Bronchial epithelial cell (primary cell): Measurements from ENCODE around the gene TCOF1. TPM values are rescaled to one million over a fixed set of nuclear protein-coding genes. Genes with fewer than 3 reads are reported as not detected.
"Not testable (repeated sequence)": the region's sequence is repeated elsewhere in the genome, so short reads cannot be mapped to it uniquely, and the experiment has no call there.

ENCODE experiments used
- DNase-seq: peaks from one replicate; pipeline ENCODE4 v3.0.0-alpha.2; 2010; ENCODE audit warnings: low read depth
- FAIRE-seq: peaks from 2 replicates; lab custom pipeline; 2011; peaks lifted over from hg19 to GRCh38; lab: Jason Lieb, UNC
- H3K27me3 ChIP-seq: 2 replicates; pipeline ENCODE4 v1.5.1; 2011; ENCODE audit warnings: low read length; ENCODE audit not compliant: control insufficient read depth, insufficient read depth
- H3K36me3 ChIP-seq: 2 replicates; pipeline ENCODE4 v1.5.1; 2011; ENCODE audit warnings: low read length; ENCODE audit not compliant: control insufficient read depth, insufficient read depth
- H3K4me3 ChIP-seq: 2 replicates; pipeline ENCODE4 v1.5.1; 2011; ENCODE audit warnings: mild to moderate bottlenecking, low read depth, low read length, control low read depth
- CTCF ChIP-seq: IDR thresholded peaks from 2 replicates; pipeline ENCODE4 v1.5.1; 2011; ENCODE audit warnings: mild to moderate bottlenecking, moderate library complexity, low read length, control low read depth, inconsistent platforms; ENCODE audit not compliant: insufficient read depth, severe bottlenecking
- total RNA-seq: library from RNA; depleted of rRNA; stranded (reverse); fragments of >200 nt; gene quantifications from 2 replicates; pipeline ENCODE4 v1.2.1, GENCODE V29; 2014

Gene TCOF1
- total RNA-seq, 1 donor from 2014 or later: 9.0 TPM

- DNase-seq (peak; percentile 70), FAIRE-seq (no peak)
- H3K4me3 ChIP-seq: peak within 1 kb of the TSS; percentile 35
These were observed 55.0 kb downstream of the TCOF1 start, which contains the start of gene CD74 for GRCh38 chr5:150412319-150413175. TSS of gene CD74 (minus strand) at chr5:150412910. CDS start at chr5:150412749, 161 bp downstream.

GRCh38 chr5:150413176-150413901 is 55.8 kb downstream of the TCOF1 start:
- FAIRE-seq: no peak
- TF ChIP-seq CTCF: no peak
- H3K4me3 ChIP-seq: no peak overlapping the region
- no peaks in the 10 kb centered on the region for H3K36me3 ChIP-seq
- H3K27me3 ChIP-seq: no peaks in the 10 kb centered on the region
- DNase-seq: no peak

More at GRCh38 chr5:150412319-150413175, 55.0 kb downstream of the TCOF1 start, which contains the start of gene CD74:
- Histone ChIP-seq H3K36me3 (no peaks in the 10 kb centered on the region), H3K27me3 (no peaks in the 10 kb centered on the region)
- TF ChIP-seq CTCF: no peak

- not testable (repeated sequence) for DNase-seq, H3K36me3 ChIP-seq, FAIRE-seq, H3K4me3 ChIP-seq, H3K27me3 ChIP-seq
These were observed 56.6 kb downstream of the TCOF1 start for GRCh38 chr5:150413902-150414790.

- TF ChIP-seq CTCF: no peak
- FAIRE-seq (no peak), DNase-seq (no peak)
- Histone ChIP-seq H3K36me3 (no peaks in the 10 kb centered on the region), H3K4me3 (no peak overlapping the region), H3K27me3 (no peaks in the 10 kb centered on the region)
These were observed 62.3 kb downstream of the TCOF1 start for GRCh38 chr5:150419630-150420270.

- FAIRE-seq (no peak), DNase-seq (no peak)
- no peak for TF ChIP-seq CTCF
- no peaks in the 10 kb centered on the region for H3K36me3 ChIP-seq
- no peaks in the 10 kb centered on the region for H3K27me3 ChIP-seq
- no peak overlapping the region for H3K4me3 ChIP-seq
These were observed 64.6 kb downstream of the TCOF1 start for GRCh38 chr5:150422075-150422474.
